C4-2B (cell line): ENCODE data around the gene PTPRN2.

Source experiments
- H3K27ac ChIP-seq: fragments of 450-650 bp; 2 replicates; pipeline ENCODE4 v1.5.1; 2017
- CTCF ChIP-seq: fragments of 450-650 bp; conservative IDR thresholded peaks from 2 replicates; pipeline ENCODE4 v1.5.1; 2017; ENCODE audit warnings: mild to moderate bottlenecking
- ZFX ChIP-seq: fragments of 450-650 bp; IDR thresholded peaks from 2 replicates; pipeline ENCODE4 v1.6.1; 2017

The PTPRN2 gene

GRCh38 chr7:158588878-158589442, 1.3 kb upstream of the PTPRN2 start:
- H3K27ac ChIP-seq = no peak overlapping the region; the same call in 1 of the 2 replicates
- TF ChIP-seq CTCF (no peak), ZFX (no peak)

- TF ChIP-seq CTCF = no peak
- TF ChIP-seq ZFX = no peak
- H3K27ac ChIP-seq = no peak overlapping the region; the same call in 1 of the 2 replicates
These were observed 658 bp upstream of the PTPRN2 start for GRCh38 chr7:158588085-158588877.

GRCh38 chr7:158586499-158587161, 993 bp downstream of the PTPRN2 start:
- H3K27ac ChIP-seq = no peak overlapping the region
- TF ChIP-seq CTCF (no peak), ZFX (no peak)

- no peak overlapping the region for H3K27ac ChIP-seq
- TF ChIP-seq ZFX (no peak), CTCF (no peak)
These were observed 1.7 kb downstream of the PTPRN2 start for GRCh38 chr7:158585721-158586498.

GRCh38 chr7:158584407-158584806, 3.2 kb downstream of the PTPRN2 start:
- no peak overlapping the region for H3K27ac ChIP-seq
- no peak for TF ChIP-seq CTCF
- no peak for TF ChIP-seq ZFX

- no peak for TF ChIP-seq ZFX
- no peak for TF ChIP-seq CTCF
- H3K27ac ChIP-seq = no peak overlapping the region
These were observed 3.8 kb downstream of the PTPRN2 start for GRCh38 chr7:158583810-158584209.
